Activated effector memory CD4-positive, alpha-beta T cell treated with anti-CD3 and anti-CD28 coated beads, Interleukin-2, amount 50 U/mL, for 16 hours (primary cell): ENCODE data around the gene VWC2L.

Source experiments
- DNase-seq: peaks from one replicate; pipeline ENCODE4 v3.0.0-alpha.2; 2020

Gene VWC2L

GRCh38 chr2:214471382-214471781 lies 60.5 kb downstream of the VWC2L start:
- no peak for DNase-seq

GRCh38 chr2:214471990-214472389 lies 61.1 kb downstream of the VWC2L start:
- DNase-seq = no peak

GRCh38 chr2:214477305-214477704 lies 66.5 kb downstream of the VWC2L start:
- no peak for DNase-seq

- DNase-seq = no peak
Observed at GRCh38 chr2:214481204-214481603, 70.3 kb downstream of the VWC2L start.

- no peak for DNase-seq
Observed at GRCh38 chr2:214482728-214483127, 71.9 kb downstream of the VWC2L start.

GRCh38 chr2:214484239-214484638 lies 73.4 kb downstream of the VWC2L start:
- no peak for DNase-seq

GRCh38 chr2:214484701-214485100 lies 73.8 kb downstream of the VWC2L start:
- no peak for DNase-seq

- DNase-seq = no peak
Observed at GRCh38 chr2:214489181-214489580, 78.3 kb downstream of the VWC2L start.

- no peak for DNase-seq
Observed at GRCh38 chr2:214489702-214490101, 78.8 kb downstream of the VWC2L start.

- no peak for DNase-seq
Observed at GRCh38 chr2:214492152-214492551, 81.3 kb downstream of the VWC2L start.

GRCh38 chr2:214492608-214493007 lies 81.8 kb downstream of the VWC2L start:
- no peak for DNase-seq

- DNase-seq = no peak
Observed at GRCh38 chr2:214497489-214497888, 86.6 kb downstream of the VWC2L start.

- no peak for DNase-seq
Observed at GRCh38 chr2:214503568-214503967, 92.7 kb downstream of the VWC2L start.

- DNase-seq = no peak
Observed at GRCh38 chr2:214504599-214505376, 93.9 kb downstream of the VWC2L start.

- no peak for DNase-seq
Observed at GRCh38 chr2:214507032-214507431, 96.2 kb downstream of the VWC2L start.

- no peak for DNase-seq
Observed at GRCh38 chr2:214514704-214515103, 103.8 kb downstream of the VWC2L start.

- no peak for DNase-seq
Observed at GRCh38 chr2:214515111-214515510, 104.3 kb downstream of the VWC2L start.

GRCh38 chr2:214519258-214519818 lies 108.5 kb downstream of the VWC2L start:
- no peak for DNase-seq

- no peak for DNase-seq
Observed at GRCh38 chr2:214529021-214529420, 118.2 kb downstream of the VWC2L start.

- DNase-seq = no peak
Observed at GRCh38 chr2:214529514-214529913, 118.7 kb downstream of the VWC2L start.

GRCh38 chr2:214533541-214533940 lies 122.7 kb downstream of the VWC2L start:
- DNase-seq = no peak

GRCh38 chr2:214536625-214537024 lies 125.8 kb downstream of the VWC2L start:
- DNase-seq = no peak

GRCh38 chr2:214537929-214538328 lies 127.1 kb downstream of the VWC2L start:
- DNase-seq = no peak

- no peak for DNase-seq
Observed at GRCh38 chr2:214542295-214542694, 131.4 kb downstream of the VWC2L start.

- DNase-seq = no peak
Observed at GRCh38 chr2:214542866-214543265, 132.0 kb downstream of the VWC2L start.
